ENCODE data around the gene AQP2. TPM values are rescaled to one million over a fixed set of nuclear protein-coding genes. Genes with fewer than 3 reads are reported as not detected.

The AQP2 gene
- total RNA-seq, 1 experiment from 2014 or later = not detected

DNA sequence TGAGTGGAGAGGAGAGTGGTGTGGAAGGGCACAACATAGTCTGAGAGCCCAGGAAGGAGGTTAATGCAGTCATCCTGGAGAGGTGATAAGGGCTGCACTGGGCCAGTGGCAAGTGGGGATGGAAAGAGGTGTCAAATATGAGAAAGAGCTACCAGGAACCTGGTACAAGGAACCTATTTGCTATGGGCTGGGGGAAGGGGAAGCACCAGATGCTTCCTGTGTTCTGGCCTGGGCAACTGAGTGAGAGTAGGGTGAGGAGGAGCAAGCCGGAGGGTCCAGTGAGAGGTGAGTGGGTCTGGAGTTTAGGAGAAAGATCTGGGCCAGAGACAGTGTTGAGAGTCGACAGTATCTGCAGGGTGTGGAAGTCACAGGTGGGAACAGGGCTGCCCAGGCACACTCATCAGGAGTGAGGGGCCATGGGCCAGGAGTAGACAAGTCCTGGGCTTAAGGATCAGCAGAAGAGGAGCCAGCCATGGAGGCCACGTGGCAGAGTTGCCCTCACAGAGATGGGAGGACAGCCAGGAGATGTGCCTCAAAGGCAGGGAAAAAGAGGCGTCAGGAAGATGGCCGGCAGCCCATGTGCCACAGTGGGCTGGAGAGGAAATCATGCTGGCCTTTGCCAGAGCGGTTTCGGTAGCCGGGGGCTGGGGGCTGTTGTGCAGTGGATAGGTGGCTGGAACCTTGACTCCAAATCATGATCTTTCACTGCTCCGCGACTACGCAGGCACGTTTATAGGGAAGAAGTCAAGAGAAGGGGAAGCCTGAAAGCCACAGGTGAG, 19.3 kb downstream of the AQP2 start:
- Histone ChIP-seq H3K36me3 (no peaks in the 10 kb centered on the region), H3K4me1 (replicated peaks) (peaks cover 17% of the 10 kb centered on the region), H3K4me3 (no peak overlapping the region), H3K9me3 (replicated peaks) (no peaks in the 10 kb centered on the region), H3K27ac (no peak overlapping the region), H3K27me3 (replicated peaks) (peaks cover 20% of the 10 kb centered on the region; the same call in 1 of the 2 replicates)
- DNase-seq (ENCODE audit: low read depth in 1 of 2, low spot score in 2 of 2) = no peak

DNA sequence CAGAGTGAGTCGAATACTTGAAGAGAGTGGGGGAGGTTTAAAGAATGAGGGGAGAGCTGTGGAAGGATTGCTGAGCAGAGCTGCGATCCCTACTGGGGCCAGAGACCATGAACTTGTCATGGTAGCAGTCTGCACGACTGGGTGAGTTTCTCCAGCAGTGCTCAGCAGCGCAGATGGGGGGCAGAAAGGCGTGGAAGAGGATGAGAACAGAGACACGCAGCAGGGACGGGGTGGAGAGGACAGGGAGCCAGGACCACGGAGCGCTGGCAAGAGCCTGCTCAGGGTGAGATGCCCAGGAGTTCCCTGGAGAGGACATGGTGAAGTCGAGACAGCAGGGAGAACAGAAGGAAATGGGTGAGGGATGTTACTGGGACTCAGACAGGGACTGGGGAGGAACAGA, 20.1 kb downstream of the AQP2 start:
- Histone ChIP-seq H3K27ac (no peak overlapping the region), H3K4me3 (no peak overlapping the region), H3K9me3 (replicated peaks) (no peaks in the 10 kb centered on the region), H3K4me1 (replicated peaks) (peaks cover 17% of the 10 kb centered on the region), H3K36me3 (no peaks in the 10 kb centered on the region), H3K27me3 (replicated peaks) (peaks cover 20% of the 10 kb centered on the region; the same call in 1 of the 2 replicates)
- DNase-seq (ENCODE audit: low read depth in 1 of 2, low spot score in 2 of 2) = no peak

DNA sequence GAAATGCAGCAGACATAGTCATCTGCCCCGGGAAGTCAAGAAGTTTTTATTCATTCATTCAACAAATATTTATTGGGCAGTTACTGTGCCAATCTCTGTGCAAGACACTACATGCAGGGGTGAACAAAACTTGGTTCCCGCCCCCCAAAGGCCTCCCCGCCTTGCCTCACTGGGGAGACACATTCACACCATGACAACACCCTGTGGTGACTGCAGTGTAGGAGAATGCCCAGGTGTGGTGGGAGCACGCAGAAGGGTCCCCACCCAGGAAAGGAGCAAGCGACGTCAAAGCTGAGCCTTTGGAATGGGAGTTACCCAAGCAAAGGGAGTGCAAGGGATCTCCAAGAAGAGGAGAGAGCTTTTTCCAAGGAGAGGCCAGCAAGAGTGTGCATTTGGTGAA, 20.6 kb downstream of the AQP2 start:
- no peak for DNase-seq (ENCODE audit: low read depth in 1 of 2, low spot score in 2 of 2)
- peaks cover 20% of the 10 kb centered on the region; the same call in 1 of the 2 replicates for H3K27me3 ChIP-seq (replicated peaks)
- peaks cover 17% of the 10 kb centered on the region for H3K4me1 ChIP-seq (replicated peaks)
- H3K36me3 ChIP-seq = no peaks in the 10 kb centered on the region
- H3K27ac ChIP-seq = no peak overlapping the region
- H3K4me3 ChIP-seq = no peak overlapping the region
- H3K9me3 ChIP-seq (replicated peaks) = no peaks in the 10 kb centered on the region

DNA sequence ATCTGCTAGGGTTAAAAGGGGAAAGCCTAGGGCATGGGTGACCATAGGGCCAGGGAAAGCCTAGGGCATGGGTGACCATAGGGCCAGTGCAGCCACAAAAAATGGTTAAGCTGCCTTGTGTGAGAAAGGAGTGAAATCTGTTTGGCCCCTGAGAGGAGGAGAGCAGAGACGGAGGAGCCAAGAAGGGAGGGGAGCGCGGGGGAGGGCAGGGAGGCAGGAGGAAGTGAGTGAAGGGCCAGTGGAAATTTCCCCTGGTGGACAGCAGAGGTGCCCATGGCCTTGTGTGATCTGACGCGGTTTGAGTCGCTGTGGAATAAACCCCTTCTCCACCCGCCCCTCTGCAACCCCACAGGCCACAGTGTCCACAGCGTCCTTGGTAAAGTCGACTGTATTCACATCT, 21.6 kb downstream of the AQP2 start:
- no peaks in the 10 kb centered on the region for H3K36me3 ChIP-seq
- no peak for DNase-seq (ENCODE audit: low read depth in 1 of 2, low spot score in 2 of 2)
- H3K9me3 ChIP-seq (replicated peaks) = no peaks in the 10 kb centered on the region
- H3K4me1 ChIP-seq (replicated peaks) = peaks cover 12% of the 10 kb centered on the region
- no peak overlapping the region for H3K27ac ChIP-seq
- no peak overlapping the region for H3K4me3 ChIP-seq
- H3K27me3 ChIP-seq (replicated peaks) = peaks cover 20% of the 10 kb centered on the region; the same call in 1 of the 2 replicates

DNA sequence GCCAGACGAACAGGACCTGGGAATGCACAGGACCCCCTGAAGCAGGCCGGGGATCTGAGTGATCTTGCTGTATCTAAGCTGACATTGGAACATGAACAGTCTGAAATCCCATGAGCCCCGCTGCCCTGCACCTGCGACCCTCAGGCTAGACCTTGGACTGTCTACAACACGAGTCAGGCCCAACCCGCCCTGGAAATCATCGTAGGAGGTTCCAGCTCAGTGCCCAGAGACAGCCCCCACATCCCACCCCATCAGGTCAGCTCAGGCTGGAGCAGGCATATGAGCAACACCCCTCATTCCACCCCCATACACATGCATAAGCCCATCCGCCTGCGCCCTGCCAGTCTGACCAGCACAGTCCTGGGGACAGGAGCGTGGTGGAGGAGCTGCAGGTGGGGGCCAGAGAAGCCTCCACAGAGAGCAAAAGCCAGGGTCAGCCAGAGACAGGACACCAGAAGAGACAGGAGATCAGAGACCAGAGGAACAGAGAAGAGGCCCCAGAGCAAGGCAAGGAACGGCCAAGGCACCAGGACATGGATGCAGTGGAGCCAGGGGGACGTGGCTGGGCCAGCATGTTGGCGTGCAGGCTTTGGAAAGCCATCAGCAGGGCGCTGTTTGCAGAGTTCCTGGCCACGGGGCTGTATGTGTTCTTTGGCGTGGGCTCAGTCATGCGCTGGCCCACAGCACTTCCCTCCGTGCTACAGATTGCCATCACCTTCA, 22.3 kb downstream of the AQP2 start, which contains the start of gene AQP6:
TSS of gene AQP6 (plus strand) at position 307 of the 720 bp plus-strand sequence. CDS start at position 534, 227 bp downstream.
- Histone ChIP-seq H3K27me3 (replicated peaks) (peaks cover 20% of the 10 kb centered on the region; the same call in 1 of the 2 replicates), H3K4me3 (no peak within 1 kb of the TSS), H3K27ac (no peak within 1 kb of the TSS), H3K36me3 (no peaks in the 10 kb centered on the region), H3K9me3 (replicated peaks) (no peaks in the 10 kb centered on the region), H3K4me1 (replicated peaks) (peaks cover 6% of the 10 kb centered on the region)
- DNase-seq (ENCODE audit: low read depth in 1 of 2, low spot score in 2 of 2) = no peak

DNA sequence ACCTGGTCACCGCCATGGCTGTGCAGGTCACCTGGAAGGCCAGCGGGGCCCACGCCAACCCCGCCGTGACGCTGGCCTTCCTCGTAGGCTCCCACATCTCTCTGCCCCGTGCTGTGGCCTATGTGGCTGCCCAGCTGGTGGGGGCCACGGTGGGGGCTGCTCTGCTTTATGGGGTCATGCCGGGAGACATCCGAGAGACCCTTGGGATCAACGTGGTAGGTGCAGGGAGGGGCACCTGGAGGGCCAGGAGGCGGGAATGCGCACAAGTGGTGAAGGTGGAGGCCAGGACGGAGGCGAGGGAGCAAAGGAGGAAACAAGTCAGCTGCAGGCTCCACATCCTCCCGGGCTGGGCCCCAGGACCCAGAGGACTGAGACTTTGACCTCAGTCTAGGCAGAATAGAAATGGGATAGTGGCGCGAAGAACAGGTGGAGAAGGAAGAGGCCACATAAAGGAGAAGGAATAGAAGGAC, 22.9 kb downstream of the AQP2 start:
- Histone ChIP-seq H3K27me3 (replicated peaks) (peaks cover 20% of the 10 kb centered on the region; the same call in 1 of the 2 replicates), H3K9me3 (replicated peaks) (no peaks in the 10 kb centered on the region), H3K36me3 (no peaks in the 10 kb centered on the region), H3K27ac (no peak overlapping the region), H3K4me3 (no peak overlapping the region), H3K4me1 (replicated peaks) (peaks cover 6% of the 10 kb centered on the region)
- no peak for DNase-seq (ENCODE audit: low read depth in 1 of 2, low spot score in 2 of 2)

DNA sequence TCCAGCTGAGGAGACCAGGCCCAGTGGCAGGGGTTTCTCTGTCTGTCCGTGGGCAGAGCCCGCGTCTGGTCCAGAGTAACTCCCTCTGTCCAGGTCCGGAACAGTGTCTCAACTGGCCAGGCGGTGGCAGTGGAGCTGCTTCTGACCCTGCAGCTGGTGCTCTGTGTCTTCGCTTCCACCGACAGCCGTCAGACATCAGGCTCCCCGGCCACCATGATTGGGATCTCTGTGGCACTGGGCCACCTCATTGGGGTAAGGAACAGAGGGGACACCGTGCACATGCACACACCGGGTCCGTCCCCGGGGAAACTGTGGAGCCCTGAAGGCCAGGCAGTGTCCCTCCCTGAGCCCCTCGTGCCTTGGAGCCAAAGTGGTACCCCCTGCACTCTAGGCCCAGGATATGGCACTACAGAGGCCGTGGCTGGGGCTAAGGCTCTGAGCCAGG, 23.7 kb downstream of the AQP2 start:
- peaks cover 20% of the 10 kb centered on the region; the same call in 1 of the 2 replicates for H3K27me3 ChIP-seq (replicated peaks)
- DNase-seq (ENCODE audit: low read depth in 1 of 2, low spot score in 2 of 2) = peak in 1 of 2 experiments; percentile 59
- H3K9me3 ChIP-seq (replicated peaks) = no peaks in the 10 kb centered on the region
- H3K4me1 ChIP-seq (replicated peaks) = peaks cover 6% of the 10 kb centered on the region
- no peak overlapping the region for H3K4me3 ChIP-seq
- H3K27ac ChIP-seq = no peak overlapping the region
- no peaks in the 10 kb centered on the region for H3K36me3 ChIP-seq

DNA sequence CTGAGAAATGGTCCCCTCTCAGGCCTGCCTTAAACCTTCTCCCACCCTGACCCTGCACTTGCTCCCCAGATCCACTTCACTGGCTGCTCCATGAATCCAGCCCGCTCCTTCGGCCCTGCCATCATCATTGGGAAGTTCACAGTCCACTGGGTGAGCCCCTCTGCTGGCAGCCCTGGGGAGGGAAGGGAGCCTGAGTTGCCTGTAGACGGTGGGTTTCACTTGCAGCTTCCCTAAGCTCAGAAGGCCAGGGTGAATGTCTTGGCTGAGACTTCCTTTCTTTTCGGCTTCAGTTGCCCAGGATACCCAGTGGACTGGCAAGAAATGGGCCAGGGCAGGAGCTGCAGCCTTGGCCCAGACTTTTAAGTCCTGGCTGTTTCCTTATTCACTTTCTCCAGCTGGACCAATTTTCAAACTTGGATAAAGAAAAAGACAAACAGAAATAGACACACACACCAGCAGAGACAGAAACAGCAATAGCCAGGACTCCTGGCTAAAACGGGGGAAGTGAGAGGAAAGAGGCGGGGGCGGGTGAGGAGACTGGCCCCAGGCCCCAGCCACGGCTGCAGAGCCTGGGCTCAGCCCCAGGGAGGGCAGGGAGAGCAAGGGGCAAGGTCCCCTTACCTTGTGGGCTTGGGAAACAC, 24.3 kb downstream of the AQP2 start:
- Histone ChIP-seq H3K36me3 (no peaks in the 10 kb centered on the region), H3K27me3 (replicated peaks) (peaks cover 16% of the 10 kb centered on the region; the same call in 1 of the 2 replicates), H3K4me3 (no peak overlapping the region), H3K4me1 (replicated peaks) (peaks cover 6% of the 10 kb centered on the region), H3K9me3 (replicated peaks) (no peaks in the 10 kb centered on the region), H3K27ac (no peak overlapping the region)
- no peak for DNase-seq (ENCODE audit: low read depth in 1 of 2, low spot score in 2 of 2)

DNA sequence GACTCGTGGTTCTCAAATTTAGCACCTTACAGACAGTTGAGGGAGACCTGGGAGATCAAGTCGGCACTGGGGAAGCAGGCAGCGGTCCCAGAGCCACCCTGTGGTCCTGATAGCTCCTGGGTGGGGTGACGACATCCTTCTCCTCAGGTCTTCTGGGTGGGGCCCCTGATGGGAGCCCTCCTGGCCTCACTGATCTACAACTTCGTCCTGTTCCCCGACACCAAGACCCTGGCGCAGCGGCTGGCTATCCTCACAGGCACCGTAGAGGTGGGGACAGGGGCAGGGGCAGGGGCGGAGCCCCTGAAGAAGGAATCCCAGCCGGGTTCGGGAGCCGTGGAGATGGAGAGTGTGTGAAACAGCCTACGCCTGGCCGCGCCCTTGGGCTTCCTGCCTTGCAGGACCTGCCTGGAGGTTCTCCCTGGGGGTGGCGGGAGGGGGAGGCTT, 24.8 kb downstream of the AQP2 start:
- Histone ChIP-seq H3K27me3 (replicated peaks) (peaks cover 12% of the 10 kb centered on the region; the same call in 1 of the 2 replicates), H3K9me3 (replicated peaks) (no peaks in the 10 kb centered on the region), H3K4me3 (no peak overlapping the region), H3K27ac (no peak overlapping the region), H3K4me1 (replicated peaks) (peaks cover 6% of the 10 kb centered on the region), H3K36me3 (no peaks in the 10 kb centered on the region)
- DNase-seq (ENCODE audit: low read depth in 1 of 2, low spot score in 2 of 2) = no peak

DNA sequence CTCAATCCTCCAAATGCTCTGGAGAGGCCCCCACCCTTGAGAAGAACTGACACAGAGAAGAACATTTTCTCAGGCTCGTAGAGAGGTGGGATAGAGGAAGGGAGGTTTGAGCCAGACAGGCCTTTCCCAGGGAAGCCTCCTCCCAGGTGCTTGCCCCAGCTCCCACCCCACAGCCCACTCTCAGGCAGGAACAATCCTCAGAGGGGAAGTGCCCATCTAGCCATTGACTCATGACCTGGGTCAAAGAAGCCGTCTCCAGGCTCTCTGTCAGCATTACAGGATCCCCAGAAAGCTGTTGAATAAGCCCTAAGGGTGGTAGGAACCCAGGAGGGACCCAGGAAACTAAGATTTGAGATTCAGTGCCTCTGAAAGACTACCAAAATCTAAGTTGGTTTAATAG, 26.0 kb downstream of the AQP2 start:
- Histone ChIP-seq H3K36me3 (no peaks in the 10 kb centered on the region), H3K4me1 (replicated peaks) (peaks cover 6% of the 10 kb centered on the region), H3K4me3 (no peak overlapping the region), H3K9me3 (replicated peaks) (no peaks in the 10 kb centered on the region), H3K27ac (no peak overlapping the region), H3K27me3 (replicated peaks) (0 out of 2 replicates have a peak, but pooled peaks cover 4% of the 10 kb centered on the region)
- DNase-seq (ENCODE audit: low read depth in 1 of 2, low spot score in 2 of 2) = no peak

DNA sequence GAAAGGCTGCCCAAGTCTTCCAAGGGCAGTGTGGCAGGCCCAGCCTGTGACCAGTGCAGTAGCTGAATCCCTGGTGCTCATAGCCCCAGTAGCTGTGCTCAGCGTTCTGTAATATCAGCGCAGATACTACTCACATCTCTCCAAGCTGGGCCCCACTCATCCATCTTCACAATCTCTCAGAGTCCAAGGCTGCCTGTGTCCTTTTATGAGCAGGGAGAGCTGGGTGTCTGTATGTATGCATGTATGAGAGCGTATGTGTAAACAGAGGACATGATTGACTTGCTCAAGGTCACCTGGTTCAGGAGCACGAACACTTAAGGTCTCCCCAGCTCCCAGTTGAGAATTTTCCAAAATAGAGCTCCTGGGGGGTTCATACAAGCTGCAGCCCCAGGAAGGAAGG, 27.6 kb downstream of the AQP2 start:
- DNase-seq (ENCODE audit: low read depth in 1 of 2, low spot score in 2 of 2) = no peak
- H3K4me3 ChIP-seq = no peak overlapping the region
- H3K27ac ChIP-seq = no peak overlapping the region
- H3K36me3 ChIP-seq = no peaks in the 10 kb centered on the region
- H3K27me3 ChIP-seq (replicated peaks) = no peaks in the 10 kb centered on the region
- peaks cover 6% of the 10 kb centered on the region for H3K4me1 ChIP-seq (replicated peaks)
- H3K9me3 ChIP-seq (replicated peaks) = no peaks in the 10 kb centered on the region

DNA sequence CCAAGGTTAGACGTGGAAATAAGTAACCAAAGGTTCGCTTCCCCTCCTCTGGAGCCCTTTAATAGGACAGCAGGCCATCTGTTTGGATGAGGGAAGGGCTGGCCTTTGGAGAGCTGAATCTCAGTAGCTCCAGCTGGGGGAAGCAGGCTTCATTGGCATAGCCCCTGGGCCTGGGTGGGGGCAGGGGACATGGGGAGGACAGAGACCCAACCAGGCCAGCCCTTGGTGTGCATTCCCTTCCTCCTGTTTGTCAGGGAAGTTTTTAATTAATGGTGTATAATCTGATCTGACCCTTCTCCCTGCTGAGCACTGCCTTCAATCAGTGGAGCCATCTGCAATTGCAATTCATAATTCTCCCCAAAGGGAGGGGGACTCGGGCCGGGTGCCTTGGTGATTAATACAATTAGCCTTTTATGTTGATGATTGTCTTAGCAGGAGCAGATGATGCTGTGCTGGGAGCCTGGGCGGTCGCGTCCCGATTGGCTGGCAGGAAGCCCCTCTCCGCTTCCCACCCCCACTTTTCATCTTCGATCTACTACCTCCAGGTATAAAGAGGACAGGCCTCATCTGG, 28.6 kb downstream of the AQP2 start:
- no peaks in the 10 kb centered on the region for H3K36me3 ChIP-seq
- H3K9me3 ChIP-seq (replicated peaks) = no peaks in the 10 kb centered on the region
- peaks cover 11% of the 10 kb centered on the region for H3K4me1 ChIP-seq (replicated peaks)
- H3K4me3 ChIP-seq = no peak overlapping the region
- H3K27me3 ChIP-seq (replicated peaks) = no peaks in the 10 kb centered on the region
- DNase-seq (ENCODE audit: low read depth in 1 of 2, low spot score in 2 of 2) = no peak
- no peak overlapping the region for H3K27ac ChIP-seq

DNA sequence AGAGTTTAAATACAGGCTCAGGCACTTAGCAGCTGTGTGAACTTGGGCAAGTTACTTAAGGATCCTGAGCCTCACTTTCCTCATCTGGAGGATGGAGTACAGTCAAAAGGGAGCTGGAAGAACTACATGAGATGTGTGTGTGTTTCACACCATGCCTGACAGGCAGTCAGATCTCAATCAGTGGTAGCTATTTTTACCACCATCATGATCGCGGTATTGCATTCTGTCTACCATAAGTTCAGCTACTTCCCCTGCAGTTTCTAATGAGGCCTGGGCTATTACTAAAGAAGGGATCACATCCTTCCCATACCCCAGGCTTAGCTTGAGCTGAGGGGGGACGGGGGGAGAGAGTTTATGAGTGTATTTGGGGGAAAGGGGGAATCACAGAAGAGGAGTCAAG, 29.3 kb downstream of the AQP2 start:
- H3K9me3 ChIP-seq (replicated peaks) = no peaks in the 10 kb centered on the region
- peaks cover 12% of the 10 kb centered on the region for H3K4me1 ChIP-seq (replicated peaks)
- H3K36me3 ChIP-seq = peaks cover 6% of the 10 kb centered on the region
- no peak overlapping the region for H3K27ac ChIP-seq
- H3K27me3 ChIP-seq (replicated peaks) = no peaks in the 10 kb centered on the region
- no peak overlapping the region for H3K4me3 ChIP-seq
- DNase-seq (ENCODE audit: low read depth in 1 of 2, low spot score in 2 of 2) = no peak
